ENCODE data around the gene CCN6. TPM values are rescaled to one million over a fixed set of nuclear protein-coding genes. Genes with fewer than 3 reads are reported as not detected.
"Not testable (repeated sequence)": the region's sequence is repeated elsewhere in the genome, so short reads cannot be mapped to it uniquely, and the experiment has no call there.

Gene CCN6
- total RNA-seq, 1 donor from 2014 or later, result 0.18 TPM

DNA sequence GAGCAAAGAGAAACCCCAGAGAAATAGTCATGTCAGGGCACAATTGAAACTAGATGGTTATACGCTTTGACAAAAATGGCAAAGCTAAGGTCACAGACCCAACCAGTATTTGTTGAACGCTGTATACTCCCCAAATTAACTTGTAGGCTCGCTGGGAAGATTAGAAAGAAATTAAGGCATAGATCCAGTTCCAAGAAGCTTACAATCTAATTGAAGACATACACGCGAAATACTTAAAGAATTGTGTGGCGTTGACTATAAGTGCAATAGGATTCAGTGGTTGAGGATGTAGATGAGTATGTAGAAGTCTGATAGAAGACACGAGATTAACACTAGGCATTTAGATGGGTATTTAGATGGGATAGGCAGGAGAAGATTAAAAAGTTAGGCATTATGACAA, 34.0 kb downstream of the CCN6 start:
- DNase-seq (ENCODE audit: low spot score), result no peak
- ATAC-seq, result no peak
- intact Hi-C loops (cut with DNase I), result no loop called here

GRCh38 chr6:112096901-112097300, 43.0 kb downstream of the CCN6 start:
- DNase-seq (ENCODE audit: low spot score) (no peak), ATAC-seq (no peak)
- intact Hi-C loops (cut with DNase I), result no loop called here

DNA sequence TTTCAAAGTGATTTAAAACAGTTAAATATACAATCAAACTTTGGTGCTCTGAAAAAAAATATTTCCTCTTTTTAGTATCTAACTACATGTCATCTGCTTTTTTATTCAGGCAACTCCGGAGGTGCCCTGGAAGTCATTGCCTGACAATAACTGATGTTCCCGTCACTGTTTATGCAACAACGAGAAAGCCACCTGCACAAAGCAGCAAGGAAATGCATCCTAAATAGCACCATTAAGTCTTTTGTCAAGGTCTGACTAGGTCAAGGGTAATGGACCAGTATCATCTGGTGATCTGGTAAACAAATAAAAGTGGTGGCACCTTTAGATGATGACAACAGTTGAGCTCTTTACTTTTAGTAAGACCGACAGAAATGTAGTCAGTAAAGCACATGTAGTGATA, 46.7 kb downstream of the CCN6 start:
- intact Hi-C loops (cut with DNase I), result no loop called here
- DNase-seq (ENCODE audit: low spot score) (no peak), ATAC-seq (no peak)

DNA sequence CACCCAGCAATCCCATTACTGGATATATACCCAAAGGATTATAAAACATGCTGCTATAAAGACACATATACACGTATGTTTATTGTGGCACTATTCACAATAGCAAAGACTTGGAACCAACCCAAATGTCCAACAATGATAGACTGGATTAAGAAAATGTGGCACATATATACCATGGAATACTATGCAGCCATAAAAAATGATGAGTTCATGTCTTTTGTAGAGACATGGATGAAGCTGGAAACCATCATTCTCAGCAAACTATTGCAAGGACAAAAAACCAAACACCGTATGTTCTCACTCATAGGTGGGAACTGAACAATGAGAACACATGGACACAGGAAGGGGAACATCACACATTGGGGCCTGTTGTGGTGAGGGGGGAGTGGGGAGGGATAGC, 52.1 kb downstream of the CCN6 start:
- intact Hi-C loops (cut with DNase I); DNase-seq (ENCODE audit: low spot score); ATAC-seq: not testable (repeated sequence)

DNA sequence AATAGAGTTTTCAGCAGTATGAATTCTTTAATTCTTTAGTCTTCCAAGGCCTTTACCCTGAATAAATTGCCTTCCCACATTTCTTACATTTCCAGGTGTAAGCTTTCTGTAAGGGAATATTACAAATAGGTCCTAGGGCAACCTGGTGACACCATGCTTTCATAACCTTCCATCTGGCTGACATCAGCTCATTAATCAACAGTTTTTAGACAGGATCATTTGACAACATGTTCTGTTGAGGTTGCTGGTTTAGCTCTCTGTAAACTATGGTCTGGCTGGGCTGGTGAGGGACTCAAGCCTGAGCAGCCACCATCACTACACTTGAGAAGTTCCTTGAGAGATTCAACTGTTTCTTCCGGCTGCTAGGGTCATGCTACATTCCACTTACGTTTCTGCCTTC, 52.7 kb downstream of the CCN6 start:
- no peak for ATAC-seq
- intact Hi-C loops (cut with DNase I), result no loop called here

DNA sequence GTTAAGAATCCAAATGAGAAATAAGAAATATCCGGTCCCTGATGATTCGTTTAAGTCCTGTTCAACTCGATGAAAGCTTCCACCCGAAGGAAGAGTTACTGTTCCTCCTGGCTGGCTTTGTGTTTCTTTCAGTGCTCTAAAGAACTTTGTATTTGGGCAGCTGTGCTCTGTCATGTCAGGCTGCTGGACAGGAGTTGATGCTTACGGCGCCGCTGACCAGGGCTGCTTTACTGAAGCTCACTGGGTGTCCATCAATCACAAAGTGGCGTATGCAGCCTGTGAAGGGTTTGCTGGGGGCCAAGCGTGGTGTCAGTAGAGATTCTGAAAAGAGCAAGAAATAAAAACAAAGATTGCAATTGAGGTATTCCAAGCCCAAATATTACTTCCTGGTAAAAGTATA, 55.4 kb downstream of the CCN6 start:
- ATAC-seq, result no peak
- no peak for DNase-seq (ENCODE audit: low spot score)
- intact Hi-C loops (cut with DNase I), result no loop called here

More for the DNA sequence above, 52.7 kb downstream of the CCN6 start:
- no peak for DNase-seq (ENCODE audit: low spot score)

GRCh38 chr6:112113431-112113830, 59.5 kb downstream of the CCN6 start:
- intact Hi-C loops (cut with DNase I), result no loop called here
- DNase-seq (ENCODE audit: low spot score) (no peak), ATAC-seq (no peak)

DNA sequence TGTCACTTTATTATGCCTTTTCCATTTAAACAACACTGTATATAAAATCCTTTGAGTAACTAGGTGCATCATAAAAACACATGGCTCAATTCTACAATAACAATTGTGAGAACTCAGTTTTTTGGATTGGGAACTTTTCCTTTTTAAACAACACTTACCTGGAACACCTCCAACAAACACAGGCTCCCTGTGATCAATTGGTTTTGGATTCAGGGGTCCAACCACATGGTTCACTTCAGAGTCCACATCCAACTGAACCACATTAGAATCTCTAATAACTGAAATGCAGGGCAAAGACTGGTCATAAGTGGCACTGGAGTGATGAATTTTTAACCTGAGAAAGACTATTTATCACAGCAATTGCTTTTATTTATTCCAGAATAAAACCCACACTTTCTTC, 60.0 kb downstream of the CCN6 start:
- ATAC-seq, result no peak
- DNase-seq (ENCODE audit: low spot score), result no peak
- intact Hi-C loops (cut with DNase I), result no loop called here

DNA sequence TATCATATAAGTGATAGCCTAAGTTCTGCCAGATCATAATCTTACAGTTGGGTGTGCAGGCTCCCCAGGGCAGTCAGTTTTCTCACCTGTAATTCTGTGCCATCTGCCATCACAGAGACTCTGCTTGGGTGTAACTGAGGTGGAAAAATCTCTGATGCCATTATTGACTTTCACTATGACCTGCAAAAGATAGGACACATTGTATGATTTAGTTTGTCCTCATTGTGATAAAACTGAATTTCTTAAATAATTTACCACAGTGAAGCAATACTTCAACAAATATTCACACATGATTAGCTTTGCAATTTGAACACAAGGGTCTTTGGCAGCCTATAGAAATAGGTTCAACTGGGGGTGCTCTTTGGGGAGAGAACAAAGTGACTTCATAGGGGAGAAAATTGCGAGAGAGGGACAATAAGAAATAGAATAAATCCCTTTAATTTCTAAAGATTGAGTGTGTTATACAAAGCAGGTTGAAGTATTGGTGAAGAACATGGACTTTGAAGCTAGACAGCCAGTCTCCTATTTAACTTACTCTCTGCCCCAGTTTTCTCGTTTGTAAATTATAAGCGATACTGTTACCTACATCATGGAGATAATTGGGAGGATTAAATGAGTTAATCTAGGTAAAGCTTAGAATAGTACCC, 60.8 kb downstream of the CCN6 start:
- no peak for ATAC-seq
- intact Hi-C loops (cut with DNase I), result no loop called here

DNA sequence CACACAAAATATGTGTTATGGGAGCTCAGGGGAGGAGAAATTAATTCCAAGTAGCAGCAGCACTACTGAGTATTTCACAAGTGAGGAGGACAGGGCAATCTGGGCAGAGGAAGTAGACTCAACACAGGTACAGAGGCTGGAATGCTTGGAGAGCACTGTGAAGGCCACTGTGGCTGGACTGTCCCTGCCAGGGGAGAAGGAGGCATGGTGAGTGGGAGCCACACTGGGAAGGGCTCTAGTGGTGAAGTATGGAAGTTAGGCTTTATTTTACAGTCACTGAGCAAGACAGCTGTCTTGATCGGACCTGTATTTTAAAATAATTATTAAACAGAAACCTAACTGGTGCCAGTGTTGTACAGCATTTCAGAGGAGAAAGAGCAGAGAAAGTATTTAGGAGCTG, 62.3 kb downstream of the CCN6 start:
- intact Hi-C loops (cut with DNase I), result no loop called here
- DNase-seq (ENCODE audit: low spot score), result no peak
- ATAC-seq, result no peak

More for the DNA sequence above, 60.8 kb downstream of the CCN6 start:
- DNase-seq (ENCODE audit: low spot score), result no peak

DNA sequence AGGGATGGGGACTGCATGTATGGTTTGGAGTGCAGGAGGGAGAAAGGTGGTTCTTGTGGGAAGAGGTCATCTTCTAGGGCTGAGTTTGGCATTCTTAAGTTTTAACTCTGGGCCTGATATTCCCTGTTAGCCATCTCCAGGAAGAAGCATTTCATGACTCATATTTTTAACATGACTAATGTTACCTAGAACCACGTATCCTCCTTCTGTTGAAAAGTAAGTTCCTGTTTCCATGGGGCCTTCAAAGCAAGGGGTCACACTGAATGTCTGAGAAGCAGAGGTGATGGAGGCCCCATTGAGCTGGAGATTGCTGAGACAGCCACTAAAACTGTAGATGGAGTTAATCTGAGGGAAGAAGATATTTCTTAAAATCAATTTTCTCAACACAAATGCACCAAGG, 63.6 kb downstream of the CCN6 start:
- DNase-seq (ENCODE audit: low spot score) (no peak), ATAC-seq (no peak)
- intact Hi-C loops (cut with DNase I), result no loop called here

DNA sequence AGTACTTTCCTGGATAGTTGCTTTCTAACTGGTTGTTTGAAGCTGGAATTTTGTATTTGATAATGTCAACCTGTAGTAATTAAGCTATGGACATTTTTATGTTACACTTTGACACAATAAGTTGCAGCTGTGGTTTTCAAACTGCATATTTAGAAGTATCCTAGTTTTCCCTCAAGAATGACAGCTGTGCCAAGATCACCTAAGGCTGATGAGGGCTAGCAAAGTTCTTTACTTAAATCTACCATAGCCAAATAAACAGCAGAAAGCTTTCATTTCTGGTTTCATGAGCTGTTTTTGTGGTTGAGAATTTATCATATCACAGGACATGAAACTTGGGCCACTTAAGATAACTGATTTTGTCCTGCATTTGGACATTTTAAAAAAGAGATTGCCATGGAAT, 64.1 kb downstream of the CCN6 start:
- intact Hi-C loops (cut with DNase I), result no loop called here
- no peak for ATAC-seq
- no peak for DNase-seq (ENCODE audit: low spot score)

Other genes starting within 250 kb of the CCN6 start
- gene FYN, start 180.7 kb upstream of the CCN6 start, total RNA-seq, result 173 TPM
- 30.0 TPM for gene TUBE1, start 33.4 kb downstream of the CCN6 start, total RNA-seq
- 42.4 TPM for gene FAM229B, start 33.5 kb downstream of the CCN6 start, total RNA-seq
- gene LAMA4, start 200.5 kb downstream of the CCN6 start, total RNA-seq, result 332 TPM